H9 (cell line): ENCODE results near the gene SYP. TPM values are rescaled to one million over a fixed set of nuclear protein-coding genes. Genes with fewer than 3 reads are reported as not detected.

Experiments used
- DNase-seq: peaks from one replicate; pipeline ENCODE4 v3.0.0-alpha.2; 2017
- H2AFZ ChIP-seq: one replicate; pipeline ENCODE4 v1.6.1; 2013; ENCODE audit warnings: mild to moderate bottlenecking, low read length, control low read depth, moderate library complexity
- H2AK5ac ChIP-seq: 2 replicates; pipeline ENCODE4 v1.6.1; 2013; ENCODE audit warnings: low read length, control low read depth, mixed read lengths; ENCODE audit not compliant: insufficient read length
- H2BK120ac ChIP-seq: one replicate; pipeline ENCODE4 v1.6.1; 2013; ENCODE audit warnings: low read depth, mild to moderate bottlenecking, low read length, control low read depth, inconsistent platforms; ENCODE audit not compliant: poor library complexity, severe bottlenecking
- H2BK12ac ChIP-seq: 2 replicates; pipeline ENCODE4 v1.6.1; 2013; ENCODE audit warnings: low read length, control low read depth, mixed read lengths, low read depth; ENCODE audit not compliant: insufficient read length
- H2BK15ac ChIP-seq: 2 replicates; pipeline ENCODE4 v1.6.1; 2013; ENCODE audit warnings: low read depth, low read length, control low read depth
- H2BK20ac ChIP-seq: one replicate; pipeline ENCODE4 v1.6.1; 2013; ENCODE audit warnings: low read depth, mild to moderate bottlenecking, low read length, control low read depth, inconsistent platforms; ENCODE audit not compliant: poor library complexity, severe bottlenecking
- H2BK5ac ChIP-seq: 2 replicates; pipeline ENCODE4 v1.6.1; 2013; ENCODE audit warnings: low read length, control low read depth, mixed read lengths; ENCODE audit not compliant: insufficient read length
- H3K14ac ChIP-seq: 2 replicates; pipeline ENCODE4 v1.6.1; 2013; ENCODE audit warnings: low read length, control low read depth; ENCODE audit not compliant: insufficient read depth
- H3K18ac ChIP-seq: 2 replicates; pipeline ENCODE4 v1.6.1; 2013; ENCODE audit warnings: low read depth, mild to moderate bottlenecking, mixed read lengths, low read length, control low read depth; ENCODE audit not compliant: insufficient read length
- H3K23ac ChIP-seq: 2 replicates; pipeline ENCODE4 v1.6.1; 2013; ENCODE audit warnings: low read length, control low read depth, mixed read lengths, low read depth; ENCODE audit not compliant: insufficient read length
- H3K23me2 ChIP-seq: 2 replicates; pipeline ENCODE4 v1.6.1; 2013; ENCODE audit warnings: low read depth, mild to moderate bottlenecking, mixed read lengths, low read length, control low read depth; ENCODE audit not compliant: insufficient read length, poor library complexity, severe bottlenecking
- H3K27ac ChIP-seq: 2 replicates; pipeline ENCODE4 v1.5.1; 2013; ENCODE audit warnings: low read length, control low read depth, mixed read lengths, low read depth; ENCODE audit not compliant: insufficient read length
- H3K27me3 ChIP-seq: 2 replicates; pipeline ENCODE4 v1.6.1; 2013; ENCODE audit warnings: low read length, control low read depth, inconsistent platforms; ENCODE audit not compliant: insufficient read depth
- H3K4ac ChIP-seq: 2 replicates; pipeline ENCODE4 v1.6.1; 2013; ENCODE audit warnings: low read depth, mild to moderate bottlenecking, control low read depth, inconsistent platforms, low read length, moderate library complexity
- H3K4me1 ChIP-seq: 2 replicates; pipeline ENCODE4 v1.6.1; 2013; ENCODE audit warnings: low read length, control low read depth, inconsistent platforms; ENCODE audit not compliant: insufficient read depth
- H3K4me2 ChIP-seq: 2 replicates; pipeline ENCODE4 v1.6.1; 2013; ENCODE audit warnings: low read length, control low read depth, mixed read lengths; ENCODE audit not compliant: insufficient read length, insufficient read depth
- H3K56ac ChIP-seq: 2 replicates; pipeline ENCODE4 v1.6.1; 2013; ENCODE audit warnings: low read depth, mild to moderate bottlenecking, mixed read lengths, low read length, control low read depth; ENCODE audit not compliant: insufficient read length
- H3K79me1 ChIP-seq: 2 replicates; pipeline ENCODE4 v1.6.1; 2013; ENCODE audit warnings: low read depth, mild to moderate bottlenecking, moderate library complexity, low read length, control low read depth, inconsistent platforms; ENCODE audit not compliant: insufficient read depth, poor library complexity, severe bottlenecking
- H3K79me2 ChIP-seq: 2 replicates; pipeline ENCODE4 v1.6.1; 2013; ENCODE audit warnings: low read length, control low read depth, inconsistent platforms; ENCODE audit not compliant: insufficient read depth
- H3K9ac ChIP-seq: 2 replicates; pipeline ENCODE4 v1.6.1; 2013; ENCODE audit warnings: low read length, control low read depth, mixed read lengths; ENCODE audit not compliant: insufficient read length; ENCODE audit errors: extremely low read depth
- H3K9me3 ChIP-seq: one replicate; pipeline ENCODE4 v1.6.1; 2013; ENCODE audit warnings: low read depth, low read length, inconsistent platforms; ENCODE audit not compliant: control insufficient read depth
- H3T11ph ChIP-seq: one replicate; pipeline ENCODE4 v1.6.1; 2013; ENCODE audit warnings: mild to moderate bottlenecking, low read length, control low read depth, inconsistent platforms
- H4K20me1 ChIP-seq: one replicate; pipeline ENCODE4 v1.6.1; 2013; ENCODE audit not compliant: control insufficient read depth, insufficient read length, insufficient read depth
- H4K5ac ChIP-seq: 2 replicates; pipeline ENCODE4 v1.6.1; 2013; ENCODE audit warnings: low read depth, mild to moderate bottlenecking, mixed read lengths, low read length, control low read depth; ENCODE audit not compliant: insufficient read length
- H4K8ac ChIP-seq: replicated peaks from 2 replicates; pipeline ENCODE4 v1.6.1; 2013; ENCODE audit warnings: low read length, control low read depth, mixed read lengths, low read depth; ENCODE audit not compliant: insufficient read length
- H4K91ac ChIP-seq: 2 replicates; pipeline ENCODE4 v1.6.1; 2013; ENCODE audit warnings: low read depth, mild to moderate bottlenecking, moderate library complexity, mixed read lengths, low read length, control low read depth; ENCODE audit not compliant: insufficient read length
- H3K27ac Mint-ChIP-seq, 3 experiments: 2 replicates in 2 of 3; 3 replicates in 1 of 3; pipeline ENCODE4 v1.8.0; 2020 to 2021; ENCODE audit warnings: mixed read lengths in 3 of 3, mild to moderate bottlenecking in 1 of 3, moderate library complexity in 1 of 3
- H3K27me3 Mint-ChIP-seq: 2 replicates; pipeline ENCODE4 v1.8.0; 2021; ENCODE audit warnings: low read depth, mild to moderate bottlenecking, moderate library complexity, mixed read lengths
- H3K36me3 Mint-ChIP-seq, 3 experiments: 2 replicates in 2 of 3; 3 replicates in 1 of 3; pipeline ENCODE4 v1.8.0; 2020 to 2021; ENCODE audit warnings: low read depth in 3 of 3, mixed read lengths in 3 of 3; ENCODE audit not compliant: insufficient read depth in 1 of 3
- H3K4me1 Mint-ChIP-seq, 2 experiments: 2 replicates each; pipeline ENCODE4 v1.8.0; 2020; ENCODE audit warnings: mixed read lengths in 2 of 2
- H3K4me3 Mint-ChIP-seq, 2 experiments: 2 replicates in 1 of 2; 3 replicates in 1 of 2; pipeline ENCODE4 v1.8.0; 2020 to 2021; ENCODE audit warnings: mild to moderate bottlenecking in 2 of 2, mixed read lengths in 2 of 2, moderate library complexity in 1 of 2
- H3K9me3 Mint-ChIP-seq, 2 experiments: 2 replicates in 1 of 2; 3 replicates in 1 of 2; pipeline ENCODE4 v1.8.0; 2020; ENCODE audit warnings: mild to moderate bottlenecking in 2 of 2, mixed read lengths in 2 of 2, moderate library complexity in 1 of 2
- WGBS: extraction: QIAGEN DNeasy Blood & Tissue Kit; methylation state at CpG from one replicate; pipeline ENCODE4 v1.1.7; 2013; ENCODE audit warnings: missing lambda C conversion rate, low lambda C conversion rate, mixed read lengths; ENCODE audit not compliant: insufficient read length; ENCODE audit errors: extremely low coverage; 5-methylcytosine and 5-hydroxymethylcytosine counted together
- total RNA-seq: library from RNA; stranded (reverse); gene quantifications from 2 replicates; pipeline ENCODE4 v1.2.1, GENCODE V29; 2021
- TF ChIP-seq, protein P1 (sequence below): fragments of 200-600 bp; sonication (generic); conservative IDR thresholded peaks from 3 replicates; pipeline ENCODE4 v1.8.0; 2021; ENCODE audit warnings: antibody characterized with exemption, mild to moderate bottlenecking

SYP gene
- total RNA-seq, 1 experiment from 2014 or later: 1.8 TPM

DNA sequence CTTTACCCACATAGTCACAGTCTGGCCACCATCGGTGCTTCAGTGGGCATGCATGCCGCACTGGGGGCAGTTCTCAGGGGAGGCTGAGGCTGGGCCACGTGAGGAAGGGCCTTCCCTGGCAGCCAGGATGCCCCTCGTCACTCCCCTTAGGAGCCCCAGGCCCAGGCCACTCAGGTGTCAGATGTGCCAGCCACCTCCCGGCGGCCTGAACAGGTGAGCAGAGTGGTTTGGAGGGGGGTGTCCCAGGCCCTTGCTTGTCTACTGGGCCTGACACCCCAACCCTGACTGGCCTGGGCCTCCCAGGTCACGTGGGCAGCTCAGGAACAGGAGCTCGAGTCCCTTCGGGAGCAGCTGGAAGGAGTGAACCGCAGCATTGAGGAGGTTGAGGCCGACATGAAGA, 47.4 kb upstream of the SYP start:
- no peak overlapping the region for H2BK15ac ChIP-seq
- no peak for DNase-seq
- Mint-ChIP-seq H3K27me3 (no peaks in the 10 kb centered on the region; the same call in 1 of the 2 replicates), H3K9me3 (peaks cover 68 to 81% of the 10 kb centered on the region in 2 experiments), H3K4me1 (no peaks in the 10 kb centered on the region), H3K4me3 (no peak overlapping the region), H3K27ac (no peak overlapping the region; a peak in 1 of 7 replicates), H3K36me3 (peaks cover 22 to 56% (median 24%) of the 10 kb centered on the region in 3 experiments)
- WGBS: no CpG with 5 or more reads among the region's 11 CpGs
- TF ChIP-seq, protein P1, sequence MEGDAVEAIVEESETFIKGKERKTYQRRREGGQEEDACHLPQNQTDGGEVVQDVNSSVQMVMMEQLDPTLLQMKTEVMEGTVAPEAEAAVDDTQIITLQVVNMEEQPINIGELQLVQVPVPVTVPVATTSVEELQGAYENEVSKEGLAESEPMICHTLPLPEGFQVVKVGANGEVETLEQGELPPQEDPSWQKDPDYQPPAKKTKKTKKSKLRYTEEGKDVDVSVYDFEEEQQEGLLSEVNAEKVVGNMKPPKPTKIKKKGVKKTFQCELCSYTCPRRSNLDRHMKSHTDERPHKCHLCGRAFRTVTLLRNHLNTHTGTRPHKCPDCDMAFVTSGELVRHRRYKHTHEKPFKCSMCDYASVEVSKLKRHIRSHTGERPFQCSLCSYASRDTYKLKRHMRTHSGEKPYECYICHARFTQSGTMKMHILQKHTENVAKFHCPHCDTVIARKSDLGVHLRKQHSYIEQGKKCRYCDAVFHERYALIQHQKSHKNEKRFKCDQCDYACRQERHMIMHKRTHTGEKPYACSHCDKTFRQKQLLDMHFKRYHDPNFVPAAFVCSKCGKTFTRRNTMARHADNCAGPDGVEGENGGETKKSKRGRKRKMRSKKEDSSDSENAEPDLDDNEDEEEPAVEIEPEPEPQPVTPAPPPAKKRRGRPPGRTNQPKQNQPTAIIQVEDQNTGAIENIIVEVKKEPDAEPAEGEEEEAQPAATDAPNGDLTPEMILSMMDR: no peak
- no peak overlapping the region for H3K4me2 ChIP-seq
- H4K5ac ChIP-seq: no peak overlapping the region
- no peak overlapping the region for H2BK5ac ChIP-seq
- no peaks in the 10 kb centered on the region for H3K23me2 ChIP-seq
- H3K4me1 ChIP-seq: no peaks in the 10 kb centered on the region
- no peak overlapping the region for H4K8ac ChIP-seq
- H3K18ac ChIP-seq: no peak overlapping the region
- H3T11ph ChIP-seq: no peak overlapping the region
- no peaks in the 10 kb centered on the region for H3K27me3 ChIP-seq
- no peaks in the 10 kb centered on the region for H3K79me2 ChIP-seq
- H3K79me1 ChIP-seq: no peaks in the 10 kb centered on the region
- no peak overlapping the region for H2BK12ac ChIP-seq
- H3K27ac ChIP-seq: no peak overlapping the region
- no peak overlapping the region for H2AK5ac ChIP-seq
- no peak overlapping the region for H2BK120ac ChIP-seq
- peaks cover 31% of the 10 kb centered on the region for H3K9me3 ChIP-seq
- no peak overlapping the region for H2BK20ac ChIP-seq
- H3K56ac ChIP-seq: no peak overlapping the region
- H4K20me1 ChIP-seq: no peaks in the 10 kb centered on the region
- H3K9ac ChIP-seq: no peak overlapping the region
- no peak overlapping the region for H2AFZ ChIP-seq
- H3K4ac ChIP-seq: no peak overlapping the region
- no peak overlapping the region for H3K23ac ChIP-seq
- H4K91ac ChIP-seq: no peak overlapping the region
- no peak overlapping the region for H3K14ac ChIP-seq
